K562 (cell line): ENCODE measurements around the gene MYO18B. TPM values are rescaled to one million over a fixed set of nuclear protein-coding genes. Genes with fewer than 3 reads are reported as not detected.

Experiments used
- ATAC-seq: fragments of 200-7000 bp; cut with Tn5 transposase; 3 replicates; pipeline ENCODE4 v1.9.1; 2020; ENCODE audit warnings: moderate library complexity
- BruUV-seq: library from RNA; stranded (reverse); fragments of 400-500 nt; replicated peaks from 2 replicates; lab custom pipeline; 2021; lab: Mats Ljungman, UMichigan
- CTCF ChIA-PET: fragments of 300-600 bp; formaldehyde crosslinking; extraction: SDS; loops from one replicate; lab custom pipeline; 2021; ENCODE audit warnings: low intra/inter-chr PET ratio; lab: Yijun Ruan, JAX
- POLR2A ChIA-PET: fragments of 300-600, 350-650 bp; sonication (Branson Sonifier 250); formaldehyde crosslinking; extraction: SDS; loops from one replicate; lab custom pipeline; 2021; ENCODE audit warnings: antibody characterized with exemption, inconsistent platforms; lab: Yijun Ruan, JAX
- DNase-seq, 4 experiments: peaks; one replicate each; pipeline versions ENCODE4 v3.0.0 to v3.0.0-alpha.2; 2011 to 2018; ENCODE audit warnings: low spot score in 3 of 4, mixed read lengths in 3 of 4; ENCODE audit errors: extremely low read depth in 1 of 4
- FAIRE-seq: peaks from 2 replicates; lab custom pipeline; 2011; peaks lifted over from hg19 to GRCh38; lab: Jason Lieb, UNC
- H2AFZ ChIP-seq: 2 replicates; pipeline ENCODE4 v1.6.0; 2011; ENCODE audit warnings: low read depth, low read length, control low read depth, inconsistent platforms
- H3K27ac ChIP-seq: fragments of 200-600 bp; 3 replicates; pipeline ENCODE4 v1.8.0; 2011; ENCODE audit warnings: low read depth, mild to moderate bottlenecking, control low read depth, inconsistent platforms, low read length, moderate library complexity, mixed read lengths; ENCODE audit errors: extremely low read depth
- H3K27me3 ChIP-seq, 2 experiments: fragments of 300-600 bp in 1 of 2; 2 replicates in 1 of 2; 3 replicates in 1 of 2; pipeline versions ENCODE4 v1.6.0 to v1.8.0; 2011; ENCODE audit warnings: inconsistent platforms in 2 of 2, low read length in 2 of 2, mild to moderate bottlenecking in 1 of 2, mixed read lengths in 1 of 2, moderate library complexity in 1 of 2; ENCODE audit not compliant: control insufficient read depth in 2 of 2, insufficient read depth in 2 of 2
- H3K36me3 ChIP-seq: fragments of 300-600 bp; 3 replicates; pipeline ENCODE4 v1.8.0; 2011; ENCODE audit warnings: mild to moderate bottlenecking, low read length, inconsistent platforms; ENCODE audit not compliant: control insufficient read depth, insufficient read depth
- H3K4me1 ChIP-seq, 2 experiments: fragments of 200-600 bp in 1 of 2; replicated peaks in 1 of 2; 2 replicates in 1 of 2; 3 replicates in 1 of 2; pipeline versions ENCODE4 v1.5.1 to v1.8.0; 2011; ENCODE audit warnings: inconsistent platforms in 2 of 2, low read length in 2 of 2, mild to moderate bottlenecking in 1 of 2, mixed read lengths in 1 of 2, moderate library complexity in 1 of 2; ENCODE audit not compliant: control insufficient read depth in 2 of 2, insufficient read depth in 2 of 2
- H3K4me2 ChIP-seq: 2 replicates; pipeline ENCODE4 v1.6.1; 2011; ENCODE audit warnings: low read length, control low read depth, inconsistent platforms, mixed read lengths; ENCODE audit not compliant: insufficient read depth
- H3K4me3 ChIP-seq: fragments of 200-600 bp; sonication (generic), shearing (Covaris generic); 2 replicates; pipeline ENCODE4 v1.5.1; 2016; ENCODE audit warnings: control low read depth, inconsistent platforms
- H3K79me2 ChIP-seq: fragments of 200-600 bp; 3 replicates; pipeline ENCODE4 v1.8.0; 2011; ENCODE audit warnings: low read length, inconsistent platforms; ENCODE audit not compliant: control insufficient read depth, insufficient read depth
- H3K9ac ChIP-seq, 2 experiments: 2 replicates each; pipeline versions ENCODE4 v1.6.0 to v1.6.1; 2011; ENCODE audit warnings: low read depth in 2 of 2, low read length in 2 of 2, control low read depth in 1 of 2, inconsistent platforms in 1 of 2, mild to moderate bottlenecking in 1 of 2, mixed read lengths in 1 of 2; ENCODE audit not compliant: insufficient read depth in 1 of 2
- H3K9me1 ChIP-seq: one replicate; pipeline ENCODE4 v1.6.0; 2011; ENCODE audit warnings: inconsistent platforms, mild to moderate bottlenecking, low read length, moderate library complexity; ENCODE audit not compliant: control insufficient read depth, insufficient read depth
- H3K9me3 ChIP-seq: replicated peaks from 2 replicates; pipeline ENCODE4 v1.5.1; 2011; ENCODE audit warnings: low read depth, low read length, inconsistent platforms; ENCODE audit not compliant: control insufficient read depth, insufficient read depth
- H4K20me1 ChIP-seq: replicated peaks from 2 replicates; pipeline ENCODE4 v1.6.1; 2011; ENCODE audit warnings: low read length, inconsistent platforms, mixed read lengths; ENCODE audit not compliant: control insufficient read depth, insufficient read depth
- CHD7 ChIP-seq: fragments of 200-600 bp; sonication (generic); IDR thresholded peaks from one replicate; pipeline ENCODE4 v1.6.1; 2012; ENCODE audit warnings: mild to moderate bottlenecking, low read depth, low read length, inconsistent platforms
- DLX4 ChIP-seq: fragments of 250-450 bp; sonication (Bioruptor Pico); IDR thresholded peaks from 2 replicates; pipeline ENCODE4 v1.6.1; 2021; ENCODE audit warnings: mild to moderate bottlenecking
- MBD2 ChIP-seq: sonication (generic); IDR thresholded peaks from 2 replicates; pipeline ENCODE4 v1.6.1; 2016; ENCODE audit warnings: low read depth, borderline replicate concordance
- PPARD ChIP-seq: fragments of 250-450 bp; sonication (Bioruptor Pico); IDR thresholded peaks from 2 replicates; pipeline ENCODE4 v1.8.0; 2022; ENCODE audit warnings: inconsistent platforms, mild to moderate bottlenecking, moderate library complexity
- PURB ChIP-seq: sonication (generic); formaldehyde crosslinking; IDR thresholded peaks from 2 replicates; pipeline ENCODE4 v1.9.0; 2021; ENCODE audit warnings: low read depth, mild to moderate bottlenecking, missing genetic modification reagents
- RAD21 ChIP-seq, 2 experiments: fragments of 250-450 bp in 1 of 2; fragments of 450-650 bp in 1 of 2; sonication (Bioruptor Pico) in 1 of 2; formaldehyde crosslinking in 1 of 2; IDR thresholded peaks in 1 of 2; conservative IDR thresholded peaks in 1 of 2; 2 replicates each; pipeline versions ENCODE4 v1.4.0 to v1.8.0; 2020 to 2022; ENCODE audit warnings: mild to moderate bottlenecking in 2 of 2, moderate library complexity in 1 of 2
- ZBTB7A ChIP-seq: IDR thresholded peaks from 2 replicates; pipeline ENCODE4 v1.6.1; 2011; ENCODE audit warnings: low read depth, mild to moderate bottlenecking, low read length, moderate library complexity, borderline replicate concordance; ENCODE audit not compliant: control insufficient read depth
- WGBS: fragments of 100-300 bp; shearing (Covaris generic); methylation state at CpG from one replicate; pipeline ENCODE4 v1.1.6; 2016; ENCODE audit warnings: low coverage, mixed read lengths; ENCODE audit not compliant: insufficient coverage; ENCODE audit errors: missing lambda C conversion rate; 5-methylcytosine and 5-hydroxymethylcytosine counted together
- in situ Hi-C: fragments of 300-500 bp; cut with MboI; formaldehyde crosslinking; loops from 4 replicates; pipeline ENCODE4 v1.15.0; 2018; ENCODE audit warnings: inconsistent platforms, mixed read lengths
- intact Hi-C: fragments of 100-400 bp; cut with micrococcal nuclease; formaldehyde crosslinking; loops from 2 replicates; pipeline ENCODE4 v1.14.2; 2022
- polyA plus RNA-seq, 8 experiments: library from polyadenylated mRNA; depleted of rRNA in 4 of 8; stranded (reverse) in 5 of 8; unstranded in 3 of 8; fragments of >200 nt; fragmentation: Nextera tagmentation in 2 of 8; fragmentation: Illumina TruSeq in 1 of 8; extraction: Ambion mirVana in 2 of 8; extraction: Trizol in 1 of 8; gene quantifications; 2 replicates each; pipeline versions ENCODE4 v1.2.1 to v1.2.3, GENCODE V29; 2011 to 2014; ENCODE audit warnings: inconsistent platforms in 1 of 8, missing spikeins in 1 of 8
- total RNA-seq, 7 experiments: library from RNA; depleted of rRNA in 6 of 7; stranded (reverse); fragments of >200 nt in 6 of 7; fragmentation: Illumina TruSeq in 2 of 7; extraction: Trizol in 2 of 7; gene quantifications; 2 replicates each; pipeline versions ENCODE4 v1.2.1 to v1.2.3, GENCODE V29; 2011 to 2021; ENCODE audit warnings: low replicate concordance in 1 of 7

Gene MYO18B
- total and polyA plus RNA-seq, 9 of the 15 experiments (the other 6 are each of a cell fraction or from before 2014, with no cell fraction given) = 0.06 to 7.0 (median 4.3) TPM

GRCh38 chr22:25964961-25965730, 223.2 kb downstream of the MYO18B start:
- H3K27me3 ChIP-seq = no peaks in the 10 kb centered on the region
- H3K4me3 ChIP-seq = no peak overlapping the region
- no peaks in the 10 kb centered on the region for H3K79me2 ChIP-seq
- H3K4me1 ChIP-seq = no peaks in the 10 kb centered on the region
- no peak overlapping the region for H3K9ac ChIP-seq
- no peaks in the 10 kb centered on the region for H3K9me1 ChIP-seq
- no TSS peak for BruUV-seq
- no peak for TF ChIP-seq PURB (CRISPR knock-in tag)
- TF ChIP-seq ZBTB7A = no peak
- no peak for TF ChIP-seq PPARD (CRISPR knock-in tag)
- TF ChIP-seq MBD2 = no peak
- no peak for TF ChIP-seq DLX4 (CRISPR knock-in tag)
- TF ChIP-seq CHD7 = no peak
- no peak for TF ChIP-seq RAD21 (CRISPR knock-in tag; conservative IDR thresholded peaks at IDR 0.05 in 1 of 2, IDR thresholded peaks at IDR 0.05 in 1 of 2)
- no peaks in the 10 kb centered on the region for H4K20me1 ChIP-seq
- WGBS = 69% methylated on average over 9 of the region's 10 CpGs
- H3K36me3 ChIP-seq = no peaks in the 10 kb centered on the region
- CTCF ChIA-PET = no interaction called here
- no peak overlapping the region for H3K4me2 ChIP-seq
- H2AFZ ChIP-seq = no peak overlapping the region
- intact Hi-C loops (no loop called here), in situ Hi-C loops (no loop called here)
- FAIRE-seq = no peak
- no peak for DNase-seq
- ATAC-seq = no peak
- no peak overlapping the region for H3K27ac ChIP-seq
- POLR2A ChIA-PET = no interaction called here
- H3K9me3 ChIP-seq = no peaks in the 10 kb centered on the region
